Measurements from ENCODE around the gene TAPBPL. TPM values are rescaled to one million over a fixed set of nuclear protein-coding genes. Genes with fewer than 3 reads are reported as not detected.

TAPBPL gene
- total and polyA plus RNA-seq, 10 donors = 15.0 to 50.1 (median 39.0) TPM

GRCh38 chr12:6407236-6407954 is 44.4 kb upstream of the TAPBPL start:
- H3K27ac ChIP-seq = no peak overlapping the region
- no peak for TF ChIP-seq POLR2AphosphoS5 (IDR thresholded peaks at IDR 0.05)
- TF ChIP-seq POLR2A (IDR thresholded peaks at IDR 0.05) = no peak
- no peak for TF ChIP-seq CTCF (IDR thresholded peaks at IDR 0.05 in 8 of 11, conservative IDR thresholded peaks at IDR 0.05 in 3 of 11)
- H3K4me3 ChIP-seq = no peak overlapping the region
- H3K36me3 ChIP-seq = no peaks in the 10 kb centered on the region
- DNase-seq = no peak
- no peaks in the 10 kb centered on the region for H3K4me1 ChIP-seq
- intact Hi-C loops (cut with DNase I; ENCODE audit: low total_unique reads) = no loop called here
- H3K27me3 ChIP-seq (replicated peaks in 1 of 7) = no peaks in the 10 kb centered on the region
- 92 to 98% (median 94%) methylated on average over 10 of the region's 10 CpGs for WGBS, 5 donors
- no peaks in the 10 kb centered on the region for H3K9me3 ChIP-seq

GRCh38 chr12:6416596-6416995 is 35.2 kb upstream of the TAPBPL start:
- Histone ChIP-seq H3K4me1 (peaks cover 0 to 23% (median 5%) of the 10 kb centered on the region in 6 donors), H3K9me3 (no peaks in the 10 kb centered on the region), H3K4me3 (no peak overlapping the region), H3K27me3 (replicated peaks in 1 of 7) (no peaks in the 10 kb centered on the region), H3K27ac (peak overlapping the region in 3 of 8 donors; percentile 26 to 56 (median 55)), H3K36me3 (no peaks in the 10 kb centered on the region)
- 41 to 57% (median 55%) methylated on average over 3 of the region's 3 CpGs for WGBS, 5 donors
- intact Hi-C loops (cut with DNase I; ENCODE audit: low total_unique reads) = no loop called here
- DNase-seq = no peak
- no peak for TF ChIP-seq CTCF (IDR thresholded peaks at IDR 0.05 in 8 of 11, conservative IDR thresholded peaks at IDR 0.05 in 3 of 11)
- TF ChIP-seq POLR2AphosphoS5 (IDR thresholded peaks at IDR 0.05) = peak in 1 of 3 donors; percentile 66

GRCh38 chr12:6418796-6419195 is 33.0 kb upstream of the TAPBPL start:
- Histone ChIP-seq H3K27ac (no peak overlapping the region), H3K4me1 (peaks cover 2 to 33% (median 12%) of the 10 kb centered on the region in 6 donors), H3K36me3 (no peaks in the 10 kb centered on the region), H3K27me3 (replicated peaks in 1 of 7) (no peaks in the 10 kb centered on the region), H3K9me3 (no peaks in the 10 kb centered on the region), H3K4me3 (no peak overlapping the region)
- DNase-seq = no peak
- WGBS, 5 donors = 62 to 83% (median 68%) methylated on average over 6 of the region's 6 CpGs
- no peak for TF ChIP-seq POLR2AphosphoS5 (IDR thresholded peaks at IDR 0.05)
- no peak for TF ChIP-seq POLR2A (IDR thresholded peaks at IDR 0.05)
- intact Hi-C loops (cut with DNase I; ENCODE audit: low total_unique reads) = no loop called here

GRCh38 chr12:6420364-6420763 is 31.5 kb upstream of the TAPBPL start:
- intact Hi-C loops (cut with DNase I; ENCODE audit: low total_unique reads) = loop anchor here (5.0 kb wide), 2 partner anchors 52 to 117 kb away; partner anchors contain the start of gene VAMP1
- no peaks in the 10 kb centered on the region for H3K27me3 ChIP-seq (replicated peaks in 1 of 7)
- H3K4me3 ChIP-seq = no peak overlapping the region
- H3K9me3 ChIP-seq = no peaks in the 10 kb centered on the region
- no peak for TF ChIP-seq POLR2AphosphoS5 (IDR thresholded peaks at IDR 0.05)
- TF ChIP-seq CTCF (IDR thresholded peaks at IDR 0.05 in 8 of 11, conservative IDR thresholded peaks at IDR 0.05 in 3 of 11) = no peak
- TF ChIP-seq POLR2A (IDR thresholded peaks at IDR 0.05) = no peak
- H3K4me1 ChIP-seq = peaks cover 4 to 48% (median 18%) of the 10 kb centered on the region in 6 donors
- 85 to 97% (median 93%) methylated on average over 4 of the region's 4 CpGs for WGBS, 5 donors
- no peak overlapping the region for H3K27ac ChIP-seq
- DNase-seq = no peak
- no peaks in the 10 kb centered on the region for H3K36me3 ChIP-seq
